HG02884 (cell line): ENCODE results near the gene DCC.

Experiments used
- ATAC-seq: cut with Tn5 transposase; IDR thresholded peaks from one replicate; pipeline ENCODE4 v1.9.1; 2021; ENCODE audit warnings: mild to moderate bottlenecking, moderate library complexity; ENCODE audit not compliant: unreplicated experiment

DCC gene

GRCh38 chr18:52577795-52578194 is 237.8 kb downstream of the DCC start:
- no peak for ATAC-seq

- no peak for ATAC-seq
These were observed 242.1 kb downstream of the DCC start for GRCh38 chr18:52582061-52582460.

- ATAC-seq = no peak
These were observed 242.5 kb downstream of the DCC start for GRCh38 chr18:52582516-52582915.

- no peak for ATAC-seq
These were observed 248.9 kb downstream of the DCC start for GRCh38 chr18:52588931-52589330.

- no peak for ATAC-seq
These were observed 256.9 kb downstream of the DCC start for GRCh38 chr18:52596748-52597435.

GRCh38 chr18:52598921-52599320 is 258.9 kb downstream of the DCC start:
- ATAC-seq = no peak

GRCh38 chr18:52602820-52603219 is 262.8 kb downstream of the DCC start:
- no peak for ATAC-seq

- ATAC-seq = no peak
These were observed 265.3 kb downstream of the DCC start for GRCh38 chr18:52605345-52605744.

GRCh38 chr18:52607985-52608384 is 268.0 kb downstream of the DCC start:
- ATAC-seq = no peak

- ATAC-seq = no peak
These were observed 270.6 kb downstream of the DCC start for GRCh38 chr18:52610451-52611115.

- no peak for ATAC-seq
These were observed 272.4 kb downstream of the DCC start for GRCh38 chr18:52612406-52612805.

- ATAC-seq = no peak
These were observed 275.3 kb downstream of the DCC start for GRCh38 chr18:52615321-52615720.

GRCh38 chr18:52615943-52616342 is 275.9 kb downstream of the DCC start:
- peak; percentile 90 for ATAC-seq

GRCh38 chr18:52617931-52618330 is 277.9 kb downstream of the DCC start:
- ATAC-seq = no peak

- ATAC-seq = no peak
These were observed 281.0 kb downstream of the DCC start for GRCh38 chr18:52620926-52621439.

GRCh38 chr18:52624702-52625101 is 284.7 kb downstream of the DCC start:
- no peak for ATAC-seq

GRCh38 chr18:52636536-52636935 is 296.5 kb downstream of the DCC start:
- ATAC-seq = no peak

- ATAC-seq = no peak
These were observed 308.2 kb downstream of the DCC start for GRCh38 chr18:52648201-52648600.

GRCh38 chr18:52652391-52652790 is 312.4 kb downstream of the DCC start:
- ATAC-seq = no peak

GRCh38 chr18:52657043-52657805 is 317.2 kb downstream of the DCC start:
- no peak for ATAC-seq

- ATAC-seq = no peak
These were observed 327.6 kb downstream of the DCC start for GRCh38 chr18:52667463-52668065.
